ENCODE results near the gene MAP3K7CL. TPM values are rescaled to one million over a fixed set of nuclear protein-coding genes. Genes with fewer than 3 reads are reported as not detected.

The MAP3K7CL gene
- polyA plus RNA-seq, 1 donor (not counting 4 experiments of a cell fraction or from before 2014, with no cell fraction given) = 17.3 TPM

- Histone ChIP-seq H2AFZ (ENCODE audit: control insufficient read depth, low read length) (no peak overlapping the region), H3K4me2 (ENCODE audit: control insufficient read depth, extremely low read depth, insufficient read depth, low read depth, low read length) (no peak overlapping the region), H3K9me3 (ENCODE audit: control insufficient read depth, low read depth, low read length) (no peaks in the 10 kb centered on the region), H3K4me1 (ENCODE audit: control insufficient read depth, extremely low read depth, insufficient read depth, low read length) (peaks cover 8% of the 10 kb centered on the region), H3K27ac (ENCODE audit: control insufficient read depth, insufficient read depth, low read length) (no peak overlapping the region), H3K4me3 (ENCODE audit: control insufficient read depth in 2 of 3, extremely low read depth in 1 of 3, insufficient read depth in 2 of 3, low read depth in 1 of 3, low read length in 3 of 3) (no peak overlapping the region), H3K9me1 (ENCODE audit: control insufficient read depth, extremely low read depth, insufficient read depth, low read length) (no peaks in the 10 kb centered on the region), H3K36me3 (ENCODE audit: control insufficient read depth in 2 of 2, extremely low read depth in 1 of 2, insufficient read depth in 2 of 2, low read length in 2 of 2) (no peaks in the 10 kb centered on the region), H3K79me2 (ENCODE audit: control insufficient read depth, insufficient read depth, low read length) (no peaks in the 10 kb centered on the region), H3K27me3 (ENCODE audit: control insufficient read depth, extremely low read depth, insufficient read depth, low read length) (no peaks in the 10 kb centered on the region), H4K20me1 (ENCODE audit: control insufficient read depth, extremely low read depth, insufficient read depth, low read length) (no peaks in the 10 kb centered on the region), H3K9ac (ENCODE audit: control insufficient read depth, extremely low read depth, insufficient read depth, low read length) (no peak overlapping the region)
- dilution Hi-C loops (cut with MboI; ENCODE audit: extremely low pct_ligation_motif_present, low sequenced_read_pairs) = no loop called here
- DNase-seq (ENCODE audit: low read depth, low spot score) (no peak), FAIRE-seq (no peak)
- TF ChIP-seq EZH2 (IDR thresholded peaks at IDR 0.05; ENCODE audit: low read length) (no peak), CTCF (optimal IDR thresholded peaks at IDR 0.05 in 1 of 3, IDR thresholded peaks at IDR 0.05 in 1 of 3, conservative IDR thresholded peaks at IDR 0.05 in 1 of 3; ENCODE audit: extremely low read depth in 1 of 3, insufficient read depth in 2 of 3, low read length in 3 of 3) (no peak)
Measured at GRCh38 chr21:29208044-29208681, 77.7 kb downstream of the MAP3K7CL start.

- Histone ChIP-seq H3K4me1 (ENCODE audit: control insufficient read depth, extremely low read depth, insufficient read depth, low read length) (peaks cover 8% of the 10 kb centered on the region), H3K9me1 (ENCODE audit: control insufficient read depth, extremely low read depth, insufficient read depth, low read length) (no peaks in the 10 kb centered on the region), H3K4me3 (ENCODE audit: control insufficient read depth in 2 of 3, extremely low read depth in 1 of 3, insufficient read depth in 2 of 3, low read depth in 1 of 3, low read length in 3 of 3) (no peak overlapping the region), H4K20me1 (ENCODE audit: control insufficient read depth, extremely low read depth, insufficient read depth, low read length) (no peaks in the 10 kb centered on the region), H3K27me3 (ENCODE audit: control insufficient read depth, extremely low read depth, insufficient read depth, low read length) (no peaks in the 10 kb centered on the region), H3K27ac (ENCODE audit: control insufficient read depth, insufficient read depth, low read length) (peak overlapping the region; percentile 15), H2AFZ (ENCODE audit: control insufficient read depth, low read length) (no peak overlapping the region), H3K9ac (ENCODE audit: control insufficient read depth, extremely low read depth, insufficient read depth, low read length) (peak overlapping the region; percentile 16), H3K4me2 (ENCODE audit: control insufficient read depth, extremely low read depth, insufficient read depth, low read depth, low read length) (no peak overlapping the region), H3K9me3 (ENCODE audit: control insufficient read depth, low read depth, low read length) (no peaks in the 10 kb centered on the region), H3K79me2 (ENCODE audit: control insufficient read depth, insufficient read depth, low read length) (no peaks in the 10 kb centered on the region), H3K36me3 (ENCODE audit: control insufficient read depth in 2 of 2, extremely low read depth in 1 of 2, insufficient read depth in 2 of 2, low read length in 2 of 2) (no peaks in the 10 kb centered on the region)
- FAIRE-seq (no peak), DNase-seq (ENCODE audit: low read depth, low spot score) (no peak)
- dilution Hi-C loops (cut with MboI; ENCODE audit: extremely low pct_ligation_motif_present, low sequenced_read_pairs) = no loop called here
- no peak for TF ChIP-seq EZH2 (IDR thresholded peaks at IDR 0.05; ENCODE audit: low read length)
- TF ChIP-seq CTCF (optimal IDR thresholded peaks at IDR 0.05 in 1 of 3, IDR thresholded peaks at IDR 0.05 in 1 of 3, conservative IDR thresholded peaks at IDR 0.05 in 1 of 3; ENCODE audit: extremely low read depth in 1 of 3, insufficient read depth in 2 of 3, low read length in 3 of 3) = no peak
Measured at GRCh38 chr21:29208682-29209059, 78.2 kb downstream of the MAP3K7CL start.

Measured in keratinocyte (primary cell).